Measurements from ENCODE around the gene FLCN.

The FLCN gene

GRCh38 chr17:17235212-17236174 is 1.5 kb downstream of the FLCN start:
- DNase-seq = no peak

- DNase-seq = no peak
These were observed 4.7 kb downstream of the FLCN start for GRCh38 chr17:17232303-17232621.

GRCh38 chr17:17231621-17232302 is 5.2 kb downstream of the FLCN start:
- DNase-seq = no peak

- no peak for DNase-seq
These were observed 7.3 kb downstream of the FLCN start for GRCh38 chr17:17229416-17230384.

GRCh38 chr17:17228521-17229279 is 8.3 kb downstream of the FLCN start:
- no peak for DNase-seq

GRCh38 chr17:17227608-17228520 is 9.1 kb downstream of the FLCN start:
- DNase-seq = no peak

GRCh38 chr17:17226451-17227265 is 10.3 kb downstream of the FLCN start:
- DNase-seq = no peak

- no peak for DNase-seq
These were observed 11.1 kb downstream of the FLCN start for GRCh38 chr17:17225901-17226300.

- DNase-seq = no peak
These were observed 12.8 kb downstream of the FLCN start for GRCh38 chr17:17224137-17224536.

GRCh38 chr17:17223736-17224135 is 13.2 kb downstream of the FLCN start:
- DNase-seq = no peak

- DNase-seq = no peak
These were observed 15.6 kb downstream of the FLCN start for GRCh38 chr17:17221329-17221728.

- no peak for DNase-seq
These were observed 16.4 kb downstream of the FLCN start for GRCh38 chr17:17220529-17220928.

- DNase-seq = no peak
These were observed 19.0 kb downstream of the FLCN start for GRCh38 chr17:17217995-17218394.

- no peak for DNase-seq
These were observed 20.2 kb downstream of the FLCN start for GRCh38 chr17:17216776-17217175.

- no peak for DNase-seq
These were observed 20.7 kb downstream of the FLCN start for GRCh38 chr17:17216236-17216635.

- DNase-seq = no peak
These were observed 21.4 kb downstream of the FLCN start for GRCh38 chr17:17215575-17215974.

GRCh38 chr17:17214646-17215436 is 22.1 kb downstream of the FLCN start:
- DNase-seq = no peak

- no peak for DNase-seq
These were observed 23.2 kb downstream of the FLCN start for GRCh38 chr17:17213775-17214174.

- DNase-seq = no peak
These were observed 29.0 kb downstream of the FLCN start for GRCh38 chr17:17207998-17208397.

Data from activated effector memory CD4-positive, alpha-beta T cell treated with Interleukin-2 at 50 U/mL for 16 hours (primary cell).